ENCODE data around the gene SEPTIN1. TPM values are rescaled to one million over a fixed set of nuclear protein-coding genes. Genes with fewer than 3 reads are reported as not detected.
A peak's percentile ranks its signal among the peaks of the same experiment; 100 is the strongest.

SEPTIN1 gene
- total and polyA plus RNA-seq, 2 of the 13 experiments (the other 11 are each of a cell fraction or from before 2014, with no cell fraction given): 0.18 to 0.67 TPM

GRCh38 chr16:30407102-30407803 lies 24.9 kb upstream of the SEPTIN1 start, which contains the start of gene ZNF771 (continued):
- TF ChIP-seq GPBP1L1 (CRISPR knock-in tag; IDR thresholded peaks at IDR 0.05): no peak
- peak; percentile 87; the same call in 1 of the 2 replicates for TF ChIP-seq ZNF564 (CRISPR knock-in tag; IDR thresholded peaks at IDR 0.05)
- peak; percentile 97 for TF ChIP-seq TBX2 (CRISPR knock-in tag; IDR thresholded peaks at IDR 0.05; ENCODE audit: borderline replicate concordance)
- TF ChIP-seq ZNF20 (CRISPR knock-in tag; IDR thresholded peaks at IDR 0.05): no peak
- no peak; the same call in 1 of the 2 replicates for TF ChIP-seq ZNF878 (CRISPR knock-in tag; IDR thresholded peaks at IDR 0.05)
- TF ChIP-seq HDAC2 (CRISPR knock-in tag; IDR thresholded peaks at IDR 0.05): peak; percentile 79
- TF ChIP-seq NBN (conservative IDR thresholded peaks at IDR 0.05): no peak
- TF ChIP-seq HOMEZ (CRISPR knock-in tag; IDR thresholded peaks at IDR 0.05; ENCODE audit: low read depth): 0 out of 2 replicates have a peak, but pooled peaks have one; percentile 20
- 0 out of 2 replicates have a peak, but pooled peaks have one; percentile 23 for TF ChIP-seq ZNF589 (CRISPR knock-in tag; conservative IDR thresholded peaks at IDR 0.05)
- TF ChIP-seq ZMYM4 (CRISPR knock-in tag; IDR thresholded peaks at IDR 0.05): peak; percentile 87
- TF ChIP-seq SOX6 (IDR thresholded peaks at IDR 0.05): no peak
- TF ChIP-seq SOX6 (CRISPR knock-in tag; IDR thresholded peaks at IDR 0.05): peak; percentile 84
- no peak for TF ChIP-seq NR3C1 (CRISPR knock-in tag; IDR thresholded peaks at IDR 0.05)
- no peak for TF ChIP-seq ETS1 (CRISPR knock-in tag; IDR thresholded peaks at IDR 0.05)
- TF ChIP-seq WIZ (CRISPR knock-in tag; IDR thresholded peaks at IDR 0.05): no peak
- TF ChIP-seq KLF11 (CRISPR knock-in tag; IDR thresholded peaks at IDR 0.05): peak; percentile 97; the same call in 1 of the 2 replicates
- TF ChIP-seq HNF4A (CRISPR knock-in tag; IDR thresholded peaks at IDR 0.05): peak; percentile 21; the same call in 1 of the 2 replicates
- TF ChIP-seq ZNF451 (CRISPR knock-in tag; IDR thresholded peaks at IDR 0.05): peak; percentile 67; the same call in 1 of the 2 replicates
- no peak for TF ChIP-seq HCFC1 (IDR thresholded peaks at IDR 0.05; ENCODE audit: low read depth, low read length)
- TF ChIP-seq XBP1 (CRISPR knock-in tag; IDR thresholded peaks at IDR 0.05): no peak
- TF ChIP-seq ZNF609 (CRISPR knock-in tag; IDR thresholded peaks at IDR 0.05; ENCODE audit: borderline replicate concordance): peak; percentile 75
